Hepatocyte (in vitro differentiated cells): ENCODE data around the gene FGFR3. TPM values are rescaled to one million over a fixed set of nuclear protein-coding genes. Genes with fewer than 3 reads are reported as not detected.

Source experiments
- DNase-seq: peaks from one replicate; pipeline ENCODE4 v3.0.0-alpha.2; 2016; ENCODE audit warnings: low spot score
- H2AFZ ChIP-seq: fragments of 200-600 bp; sonication (generic); 2 replicates; pipeline ENCODE4 v1.6.0; 2016; ENCODE audit warnings: antibody characterized with exemption, mild to moderate bottlenecking
- H3K27ac ChIP-seq: fragments of 200-600 bp; sonication (generic); 2 replicates; pipeline ENCODE4 v1.5.1; 2016; ENCODE audit warnings: mild to moderate bottlenecking
- H3K27me3 ChIP-seq: fragments of 200-600 bp; sonication (generic); 2 replicates; pipeline ENCODE4 v1.6.1; 2016
- H3K36me3 ChIP-seq: fragments of 200-600 bp; sonication (generic); replicated peaks from 2 replicates; pipeline ENCODE4 v1.5.1; 2016; ENCODE audit warnings: low read depth; ENCODE audit not compliant: insufficient read depth
- H3K4me1 ChIP-seq: fragments of 200-600 bp; sonication (generic); 2 replicates; pipeline ENCODE4 v1.5.1; 2016; ENCODE audit warnings: mild to moderate bottlenecking, moderate library complexity; ENCODE audit not compliant: insufficient read depth
- H3K4me2 ChIP-seq: fragments of 200-600 bp; sonication (generic); 2 replicates; pipeline ENCODE4 v1.6.0; 2016
- H3K4me3 ChIP-seq: fragments of 200-600 bp; sonication (generic); 2 replicates; pipeline ENCODE4 v1.5.1; 2016; ENCODE audit warnings: mild to moderate bottlenecking
- H3K79me2 ChIP-seq: fragments of 200-600 bp; sonication (generic); 2 replicates; pipeline ENCODE4 v1.6.0; 2017; ENCODE audit warnings: mild to moderate bottlenecking
- H3K9me2 ChIP-seq: fragments of 200-600 bp; sonication (generic); replicated peaks from 2 replicates; pipeline ENCODE4 v1.6.0; 2017; ENCODE audit warnings: mild to moderate bottlenecking; ENCODE audit not compliant: insufficient read depth
- H3K9me3 ChIP-seq: fragments of 200-600 bp; sonication (generic); 2 replicates; pipeline ENCODE4 v1.5.1; 2016; ENCODE audit warnings: low read depth, mild to moderate bottlenecking
- H4K20me1 ChIP-seq: fragments of 200-600 bp; sonication (generic); 2 replicates; pipeline ENCODE4 v1.6.0; 2016; ENCODE audit warnings: mild to moderate bottlenecking; ENCODE audit not compliant: insufficient read depth, poor library complexity, severe bottlenecking
- CTCF ChIP-seq: fragments of 200-600 bp; sonication (generic); IDR thresholded peaks from 2 replicates; pipeline ENCODE4 v1.5.1; 2016; ENCODE audit warnings: antibody characterized with exemption, mild to moderate bottlenecking; ENCODE audit not compliant: poor library complexity
- EZH2 ChIP-seq: fragments of 200-600 bp; sonication (generic); IDR thresholded peaks from 2 replicates; pipeline ENCODE4 v1.6.1; 2016; ENCODE audit warnings: antibody characterized with exemption, mild to moderate bottlenecking, borderline replicate concordance
- EZH2phosphoT487 ChIP-seq: fragments of 200-600 bp; sonication (generic); IDR thresholded peaks from one replicate; pipeline ENCODE4 v1.6.1; 2018; ENCODE audit warnings: antibody characterized with exemption, mild to moderate bottlenecking, low read depth, moderate library complexity; ENCODE audit not compliant: unreplicated experiment, severe bottlenecking
- WGBS: methylation state at CpG from one replicate; pipeline ENCODE4 v1.1.6; 2016; ENCODE audit warnings: low lambda C conversion rate; ENCODE audit errors: missing lambda C conversion rate; 5-methylcytosine and 5-hydroxymethylcytosine counted together
- polyA plus RNA-seq: library from polyadenylated mRNA; unstranded; fragments of >200 nt; fragmentation: Nextera tagmentation; extraction: Ambion mirVana; gene quantifications from 2 replicates; pipeline ENCODE4 v1.2.1, GENCODE V29; 2016
- total RNA-seq: library from RNA; depleted of rRNA; stranded (reverse); fragments of >200 nt; gene quantifications from 2 replicates; pipeline ENCODE4 v1.2.3, GENCODE V29; 2014

The FGFR3 gene
- total and polyA plus RNA-seq, 2 experiments from 2014 or later = 82.0 to 99.8 TPM

GRCh38 chr4:1746919-1747602, 46.0 kb upstream of the FGFR3 start:
- Histone ChIP-seq H2AFZ (no peak overlapping the region), H3K4me2 (no peak overlapping the region), H3K27ac (no peak overlapping the region), H4K20me1 (no peaks in the 10 kb centered on the region), H3K36me3 (no peaks in the 10 kb centered on the region), H3K9me2 (no peaks in the 10 kb centered on the region), H3K4me3 (no peak overlapping the region), H3K27me3 (no peaks in the 10 kb centered on the region), H3K79me2 (no peaks in the 10 kb centered on the region), H3K9me3 (no peaks in the 10 kb centered on the region), H3K4me1 (peaks cover 7% of the 10 kb centered on the region)
- TF ChIP-seq EZH2 (no peak), CTCF (no peak), EZH2phosphoT487 (no peak)
- WGBS = 85% methylated on average over 33 of the region's 33 CpGs
- no peak for DNase-seq

DNA sequence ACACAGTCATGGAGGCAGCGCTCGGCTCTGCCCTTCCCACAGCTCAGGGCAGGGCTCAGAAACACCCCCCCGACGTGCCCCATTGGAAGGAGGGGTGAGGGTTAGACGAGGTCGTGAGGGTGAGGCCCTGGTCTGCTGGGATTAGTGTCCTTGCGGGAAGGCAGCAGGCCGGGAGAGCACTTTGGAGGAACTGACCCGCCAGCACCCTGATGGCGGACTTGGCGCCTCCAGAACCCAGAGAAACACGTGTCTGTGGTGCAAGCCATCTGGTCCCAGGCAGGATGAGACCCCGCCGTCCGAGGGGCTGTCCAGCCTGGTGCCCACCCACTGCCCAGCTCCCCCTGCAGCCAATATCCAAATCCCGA, 45.5 kb upstream of the FGFR3 start:
- Histone ChIP-seq H3K79me2 (no peaks in the 10 kb centered on the region), H3K4me2 (no peak overlapping the region), H3K27ac (no peak overlapping the region), H3K4me3 (no peak overlapping the region), H3K36me3 (no peaks in the 10 kb centered on the region), H4K20me1 (no peaks in the 10 kb centered on the region), H3K9me3 (no peaks in the 10 kb centered on the region), H3K4me1 (peaks cover 13% of the 10 kb centered on the region), H3K27me3 (no peaks in the 10 kb centered on the region), H2AFZ (no peak overlapping the region), H3K9me2 (no peaks in the 10 kb centered on the region)
- WGBS = 90% methylated on average over 16 of the region's 16 CpGs
- TF ChIP-seq CTCF = no peak
- TF ChIP-seq EZH2phosphoT487 = no peak
- TF ChIP-seq EZH2 = no peak
- DNase-seq = no peak

DNA sequence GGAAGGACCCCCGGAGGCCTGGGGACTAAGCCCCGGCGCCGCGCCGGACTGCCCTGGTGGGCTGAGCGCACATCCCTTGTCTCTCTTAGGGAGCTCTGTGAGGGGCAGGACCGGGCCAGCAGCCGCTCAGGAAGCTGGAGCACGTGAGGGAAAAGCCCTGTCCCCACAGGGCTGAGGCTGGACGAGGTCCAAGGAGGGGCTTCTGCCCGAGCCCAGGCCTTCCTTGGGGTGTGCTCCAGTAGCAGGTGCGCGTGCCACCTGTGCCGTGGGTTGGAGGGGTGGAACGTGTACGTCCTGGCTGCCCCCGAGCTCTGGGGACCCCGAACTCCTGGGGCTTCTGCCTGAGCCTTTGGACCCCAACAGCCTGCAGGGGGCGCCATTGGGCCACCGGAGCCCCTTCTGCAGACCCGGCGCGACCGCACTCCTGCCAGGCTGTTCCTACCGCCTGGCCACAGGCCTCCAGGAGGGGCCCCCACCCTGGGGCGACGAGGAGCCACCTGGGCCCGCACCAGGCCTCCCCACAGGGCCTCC, 44.6 kb upstream of the FGFR3 start:
- H3K4me3 ChIP-seq = no peak overlapping the region
- peak overlapping the region; percentile 73 for H3K4me2 ChIP-seq
- H2AFZ ChIP-seq = no peak overlapping the region

More for the DNA sequence above, 44.6 kb upstream of the FGFR3 start:
- H3K36me3 ChIP-seq = no peaks in the 10 kb centered on the region
- H3K4me1 ChIP-seq = peaks cover 20% of the 10 kb centered on the region
- no peaks in the 10 kb centered on the region for H4K20me1 ChIP-seq
- no peaks in the 10 kb centered on the region for H3K9me3 ChIP-seq
- TF ChIP-seq EZH2phosphoT487 (no peak), CTCF (peak; percentile 91)
- no peaks in the 10 kb centered on the region for H3K9me2 ChIP-seq
- no peaks in the 10 kb centered on the region for H3K79me2 ChIP-seq
- 22% methylated on average over 19 of the region's 29 CpGs for WGBS
- no peak overlapping the region for H3K27ac ChIP-seq
- peak; percentile 92 for DNase-seq
- no peaks in the 10 kb centered on the region for H3K27me3 ChIP-seq
